G401 (cell line): ENCODE data around the gene PLEKHA4. TPM values are rescaled to one million over a fixed set of nuclear protein-coding genes. Genes with fewer than 3 reads are reported as not detected.

ENCODE experiments used
- total RNA-seq: library from RNA; depleted of rRNA; stranded (reverse); fragments of >200 nt; shearing (Covaris generic); gene quantifications from 2 replicates; pipeline ENCODE4 v1.2.3, GENCODE V29; 2014; rRNA removed

Gene PLEKHA4
- total RNA-seq, 1 experiment from 2014 or later: 20.4 TPM

Other genes with a start within 250 kb of the PLEKHA4 start
- 3,072 and 3,826 TPM in 2 replicates for gene RPL18, start 249.4 kb downstream of the PLEKHA4 start, total RNA-seq
- gene SPHK2, start 249.1 kb downstream of the PLEKHA4 start, total RNA-seq: 16.5 and 45.7 TPM in 2 replicates
- 25.5 and 40.0 TPM in 2 replicates for gene DBP, start 231.2 kb downstream of the PLEKHA4 start, total RNA-seq
- gene CA11, start 222.4 kb downstream of the PLEKHA4 start, total RNA-seq: 103 TPM in 2 replicates
- 1.3 TPM in 1 of 2 replicates, not detected in the other for gene NTN5, start 195.6 kb downstream of the PLEKHA4 start, total RNA-seq
- gene FUT2, start 172.6 kb downstream of the PLEKHA4 start, total RNA-seq: not detected in 2 replicates
- gene MAMSTR, start 148.9 kb downstream of the PLEKHA4 start, total RNA-seq: 0.37 and 1.5 TPM in 2 replicates
- 2.8 and 27.4 TPM in 2 replicates for gene RASIP1, start 128.0 kb downstream of the PLEKHA4 start, total RNA-seq
- gene IZUMO1, start 121.7 kb downstream of the PLEKHA4 start, total RNA-seq: not detected in 2 replicates
- gene FUT1, start 116.0 kb downstream of the PLEKHA4 start, total RNA-seq: not detected in 2 replicates
- not detected in 2 replicates for gene FGF21, start 113.1 kb downstream of the PLEKHA4 start, total RNA-seq
- 43.4 and 44.1 TPM in 2 replicates for gene BCAT2, start 57.6 kb downstream of the PLEKHA4 start, total RNA-seq
- gene HSD17B14, start 32.1 kb downstream of the PLEKHA4 start, total RNA-seq: 62.8 and 69.0 TPM in 2 replicates
- 44.0 and 58.7 TPM in 2 replicates for gene PPP1R15A, start 3.8 kb upstream of the PLEKHA4 start, total RNA-seq
- not detected in 2 replicates for gene TULP2, start 30.1 kb upstream of the PLEKHA4 start, total RNA-seq
- gene NUCB1, start 31.7 kb upstream of the PLEKHA4 start, total RNA-seq: 201 and 252 TPM in 2 replicates
- gene DHDH, start 65.1 kb upstream of the PLEKHA4 start, total RNA-seq: 3.0 and 4.2 TPM in 2 replicates
- 160 and 177 TPM in 2 replicates for gene BAX, start 86.3 kb upstream of the PLEKHA4 start, total RNA-seq
- 4,146 and 4,408 TPM in 2 replicates for gene FTL, start 96.7 kb upstream of the PLEKHA4 start, total RNA-seq
- 41.3 and 43.2 TPM in 2 replicates for gene GYS1, start 124.7 kb upstream of the PLEKHA4 start, total RNA-seq
- gene RUVBL2, start 125.3 kb upstream of the PLEKHA4 start, total RNA-seq: 426 and 535 TPM in 2 replicates
- not detected in 2 replicates for gene LHB, start 148.5 kb upstream of the PLEKHA4 start, total RNA-seq
- not detected in 2 replicates for gene CGB3, start 155.7 kb upstream of the PLEKHA4 start, total RNA-seq
- gene CGB2, start 163.3 kb upstream of the PLEKHA4 start, total RNA-seq: not detected in 2 replicates
- not detected in 2 replicates for gene CGB1, start 168.3 kb upstream of the PLEKHA4 start, total RNA-seq
- not detected in 2 replicates for gene CGB5, start 175.2 kb upstream of the PLEKHA4 start, total RNA-seq
- gene CGB8, start 180.5 kb upstream of the PLEKHA4 start, total RNA-seq: not detected in 2 replicates
- 4.8 and 7.2 TPM in 2 replicates for gene CGB7, start 189.1 kb upstream of the PLEKHA4 start, total RNA-seq
- 11.5 and 18.3 TPM in 2 replicates for gene NTF4, start 196.2 kb upstream of the PLEKHA4 start, total RNA-seq
- 0.06 TPM in 1 of 2 replicates, not detected in the other for gene KCNA7, start 204.1 kb upstream of the PLEKHA4 start, total RNA-seq
- 326 and 361 TPM in 2 replicates for gene SNRNP70, start 216.8 kb upstream of the PLEKHA4 start, total RNA-seq
- 19.1 and 32.2 TPM in 2 replicates for gene LIN7B, start 245.8 kb upstream of the PLEKHA4 start, total RNA-seq